GM12878 (cell line): ENCODE data around the gene UROD. TPM values are rescaled to one million over a fixed set of nuclear protein-coding genes. Genes with fewer than 3 reads are reported as not detected.

Experiments
- ATAC-seq: fragments of 200-7000 bp; cut with Tn5 transposase; 3 replicates; pipeline ENCODE4 v1.9.1; 2020; ENCODE audit warnings: mild to moderate bottlenecking, moderate library complexity
- Bru-seq: library from RNA; stranded (reverse); fragments of 400-500 nt; gene quantifications from one replicate; lab custom pipeline; 2021; lab: Mats Ljungman, UMichigan
- BruChase-seq, 2 experiments: library from RNA; stranded (reverse); fragments of 400-500 nt; gene quantifications; one replicate each; lab custom pipeline; 2021; lab: Mats Ljungman, UMichigan
- BruUV-seq: library from RNA; stranded (reverse); fragments of 400-500 nt; replicated peaks from 2 replicates; lab custom pipeline; 2021; lab: Mats Ljungman, UMichigan
- CTCF ChIA-PET: fragments of 300-600 bp; sonication (Branson Sonifier 250); formaldehyde crosslinking; extraction: SDS; loops from one replicate; lab custom pipeline; 2021; ENCODE audit warnings: inconsistent platforms; lab: Yijun Ruan, JAX
- POLR2A ChIA-PET: fragments of 350-600 bp; formaldehyde crosslinking; extraction: SDS; loops from one replicate; lab custom pipeline; 2021; ENCODE audit warnings: inconsistent platforms; lab: Charles Lee
- RAD21 ChIA-PET: fragments of 300-600 bp; sonication (Branson Sonifier 250); formaldehyde crosslinking; loops from one replicate; lab custom pipeline; 2023; ENCODE audit warnings: antibody characterized with exemption; ENCODE audit not compliant: unreplicated experiment; lab: Charles Lee
- SMC1A ChIA-PET: fragments of 300-600 bp; sonication (Branson Sonifier 250); formaldehyde crosslinking; loops from one replicate; lab custom pipeline; 2023; ENCODE audit not compliant: unreplicated experiment, uncharacterized antibody; lab: Charles Lee
- DNase-seq: peaks from one replicate; pipeline ENCODE4 v3.0.0-alpha.2; 2011; ENCODE audit warnings: low read depth, low spot score
- FAIRE-seq: peaks from 3 replicates; lab custom pipeline; 2011; peaks lifted over from hg19 to GRCh38; lab: Jason Lieb, UNC
- H2AFZ ChIP-seq: 2 replicates; pipeline ENCODE4 v1.6.0; 2011; ENCODE audit warnings: low read depth, low read length, control low read depth; ENCODE audit not compliant: control insufficient read depth
- H3K27ac ChIP-seq: 2 replicates; pipeline ENCODE4 v1.5.1; 2011; ENCODE audit warnings: control low read depth; ENCODE audit not compliant: control insufficient read depth, insufficient read depth
- H3K27me3 ChIP-seq, 2 experiments: replicated peaks in 1 of 2; 2 replicates each; pipeline versions ENCODE4 v1.6.0 to v1.6.1; 2011; ENCODE audit warnings: low read length in 1 of 2; ENCODE audit not compliant: control insufficient read depth in 2 of 2, insufficient read depth in 2 of 2
- H3K36me3 ChIP-seq, 2 experiments: 2 replicates each; pipeline ENCODE4 v1.5.1; 2011; ENCODE audit warnings: low read length in 1 of 2; ENCODE audit not compliant: control insufficient read depth in 2 of 2, insufficient read depth in 2 of 2
- H3K4me1 ChIP-seq: 2 replicates; pipeline ENCODE4 v1.6.1; 2011; ENCODE audit warnings: mild to moderate bottlenecking, low read length, moderate library complexity, mixed read lengths; ENCODE audit not compliant: control insufficient read depth, insufficient read depth
- H3K4me2 ChIP-seq: 2 replicates; pipeline ENCODE4 v1.6.0; 2011; ENCODE audit warnings: control low read depth; ENCODE audit not compliant: control insufficient read depth, insufficient read depth
- H3K4me3 ChIP-seq: fragments of 200-600 bp; sonication (generic); 2 replicates; pipeline ENCODE4 v1.5.1; 2016
- H3K79me2 ChIP-seq: 2 replicates; pipeline ENCODE4 v1.6.0; 2011; ENCODE audit warnings: low read length; ENCODE audit not compliant: control insufficient read depth, insufficient read depth
- H3K9ac ChIP-seq: 2 replicates; pipeline ENCODE4 v1.8.0; 2011; ENCODE audit warnings: low read length, control low read depth, mixed read lengths; ENCODE audit not compliant: control insufficient read depth, insufficient read depth
- H3K9me3 ChIP-seq: replicated peaks from 3 replicates; pipeline ENCODE4 v1.5.1; 2011; ENCODE audit warnings: mild to moderate bottlenecking, low read length; ENCODE audit not compliant: control insufficient read depth, insufficient read depth
- H4K20me1 ChIP-seq: 2 replicates; pipeline ENCODE4 v1.6.0; 2011; ENCODE audit not compliant: control insufficient read depth, insufficient read depth
- CBX5 ChIP-seq: sonication (generic); IDR thresholded peaks from 2 replicates; pipeline ENCODE4 v1.6.1; 2016; ENCODE audit warnings: low read depth, moderate library complexity, mild to moderate bottlenecking, inconsistent platforms
- CEBPZ ChIP-seq: fragments of 150-350 bp; IDR thresholded peaks from 2 replicates; pipeline ENCODE4 v1.6.1; 2016; ENCODE audit warnings: low read depth, low read length
- CHD1 ChIP-seq: IDR thresholded peaks from 2 replicates; pipeline ENCODE4 v1.6.1; 2012; ENCODE audit warnings: low read depth, low read length, improper control_type of control experiment
- MEF2B ChIP-seq: fragments of 450-650 bp; IDR thresholded peaks from 2 replicates; pipeline ENCODE4 v1.6.1; 2018; ENCODE audit warnings: mild to moderate bottlenecking, moderate library complexity; ENCODE audit not compliant: partially characterized antibody, poor library complexity, severe bottlenecking
- MTA3 ChIP-seq: IDR thresholded peaks from 2 replicates; pipeline ENCODE4 v1.6.1; 2012; ENCODE audit warnings: low read length, inconsistent platforms, borderline replicate concordance
- RAD51 ChIP-seq: fragments of 450-650 bp; IDR thresholded peaks from 2 replicates; pipeline ENCODE4 v1.6.1; 2016; ENCODE audit warnings: moderate library complexity, mild to moderate bottlenecking, inconsistent platforms
- SREBF2 ChIP-seq: IDR thresholded peaks from 2 replicates; pipeline ENCODE4 v1.6.1; 2012; ENCODE audit warnings: mild to moderate bottlenecking, low read length
- WGBS: methylation state at CpG from one replicate; pipeline ENCODE4 v1.1.6; 2016; ENCODE audit warnings: low lambda C conversion rate; ENCODE audit not compliant: insufficient replicate concordance, insufficient coverage; ENCODE audit errors: missing lambda C conversion rate; 5-methylcytosine and 5-hydroxymethylcytosine counted together
- in situ Hi-C: fragments of 300-500 bp; cut with MboI; formaldehyde crosslinking; loops from 9 replicates; pipeline ENCODE4 v1.14.3; 2018; ENCODE audit warnings: mixed read lengths
- intact Hi-C: fragments of 100-400 bp; cut with micrococcal nuclease; formaldehyde crosslinking; loops from one replicate; pipeline ENCODE4 v1.14.2; 2022; ENCODE audit not compliant: unreplicated experiment
- long read RNA-seq, 2 experiments: library from polyadenylated mRNA; unstranded; transcript quantifications; one replicate each; pipeline ENCODE4 v2.0.0, GENCODE V29; 2019 to 2020
- polyA minus RNA-seq, 3 experiments: library from RNA; depleted of rRNA, polyadenylated mRNA; stranded (reverse); fragments of >200 nt; gene quantifications; 2 replicates each; pipeline ENCODE4 v1.2.3, GENCODE V29; 2011
- polyA plus RNA-seq, 11 experiments: library from polyadenylated mRNA; depleted of rRNA in 4 of 11; unstranded in 6 of 11; stranded (reverse) in 5 of 11; fragments of >200 nt; fragmentation: Nextera tagmentation in 4 of 11; fragmentation: Illumina TruSeq in 1 of 11; extraction: Ambion mirVana in 4 of 11; extraction: Trizol in 1 of 11; gene quantifications; 1 replicate in 1 of 11; 2 replicates in 10 of 11; pipeline versions ENCODE4 v1.2.1 to v1.2.3, GENCODE V29; 2011 to 2016; ENCODE audit warnings: inconsistent platforms in 2 of 11, missing spikeins in 2 of 11, low read depth in 1 of 11
- total RNA-seq, 4 experiments: library from RNA; depleted of rRNA in 3 of 4; stranded (reverse); fragments of >200 nt in 3 of 4; fragmentation: Illumina TruSeq in 1 of 4; extraction: Trizol in 1 of 4; gene quantifications; 2 replicates each; pipeline versions ENCODE4 v1.2.1 to v1.2.3, GENCODE V29; 2013 to 2021
- TF ChIP-seq, protein P1 (sequence below): fragments of 450-650 bp; IDR thresholded peaks from 2 replicates; pipeline ENCODE4 v1.6.1; 2016; ENCODE audit warnings: mild to moderate bottlenecking
- TF ChIP-seq, protein P2 (sequence below): fragments of 450-650 bp; conservative IDR thresholded peaks from 2 replicates; pipeline ENCODE4 v1.6.1; 2017; ENCODE audit warnings: mild to moderate bottlenecking, moderate library complexity

Gene UROD
- total RNA-seq (2013; cell fraction: nucleolus; rRNA removed), result 23.8 and 25.9 TPM in 2 replicates
- total RNA-seq (2014; rRNA removed), result 94.0 and 101 TPM in 2 replicates
- 65.8 and 68.2 TPM in 2 replicates for total RNA-seq (2014; rRNA removed; fragmentation: Illumina TruSeq; extraction: Trizol)
- total RNA-seq (2021), result 66.2 and 73.7 TPM in 2 replicates
- 42.8 TPM for polyA plus RNA-seq (2011; ENCODE audit: low read depth)
- 44.3 and 70.7 TPM in 2 replicates for polyA plus RNA-seq (2011; rRNA removed)
- polyA plus RNA-seq (2011; cell fraction: cytosol; rRNA removed), result 103 and 121 TPM in 2 replicates
- polyA plus RNA-seq (2011; cell fraction: nucleus; rRNA removed), result 145 and 147 TPM in 2 replicates
- 52.2 and 61.2 TPM in 2 replicates for polyA plus RNA-seq (2012)
- 70.5 and 105 TPM in 2 replicates for polyA plus RNA-seq (2014; fragmentation: Illumina TruSeq; extraction: Trizol)
- 100 to 1,000 TPM; 236 to 330 TPM for polyA plus RNA-seq (2014; fragmentation: Nextera tagmentation; extraction: Ambion mirVana)
- 112 and 115 TPM in 2 replicates for polyA plus RNA-seq (2014; rRNA removed)
- polyA plus RNA-seq (2016; fragmentation: Nextera tagmentation; extraction: Ambion mirVana), result 100 to 1,000 TPM in 1 of 2 experiments, 10 to 100 TPM in 1; 99.5 to 124 TPM
- 55.7 and 69.0 TPM in 2 replicates for polyA minus RNA-seq (2011; rRNA and poly(A)+ RNA removed)
- 12.8 and 13.3 TPM in 2 replicates for polyA minus RNA-seq (2011; cell fraction: cytosol; rRNA and poly(A)+ RNA removed)
- polyA minus RNA-seq (2011; cell fraction: nucleus; rRNA and poly(A)+ RNA removed), result 38.7 and 49.5 TPM in 2 replicates
- Bru-seq, nascent RNA, result percentile 83 among the genes with signal in this experiment
- BruChase-seq, experiment 1, labeled RNA remaining after a 6-hour chase, result percentile 81 among the genes with signal in this experiment
- percentile 77 among the genes with signal in this experiment for BruChase-seq, experiment 2, labeled RNA remaining after a 2-hour chase
- long read RNA-seq, experiment 1, transcript UROD-201 (10 exons, 1,300 nt), result major isoform, 28 of 41 reads
- long read RNA-seq, experiment 1, partial matches to known transcripts, result 1 of 41 reads
- long read RNA-seq, experiment 1, other reads (novel, unspliced or antisense), result 10 of 41 reads
- long read RNA-seq, experiment 2, transcript UROD-201 (10 exons, 1,300 nt), result major isoform, 184 of 254 reads
- long read RNA-seq, experiment 2, partial matches to known transcripts, result 11 of 254 reads
- long read RNA-seq, experiment 2, other reads (novel, unspliced or antisense), result 57 of 254 reads

GRCh38 chr1:45011837-45012638 lies at the start of gene UROD:
UROD (plus strand) TSS chr1:45012254; CDS start chr1:45012266, 12 bp downstream.
- FAIRE-seq, result peak; percentile 65
- peaks cover 16% of the 10 kb centered on the region for H3K79me2 ChIP-seq
- H3K36me3 ChIP-seq, result peaks cover 3 to 10% of the 10 kb centered on the region in 2 experiments
- H3K27ac ChIP-seq, result peak within 1 kb of the TSS; percentile 79
- H3K4me1 ChIP-seq, result peaks cover 17% of the 10 kb centered on the region
- peak within 1 kb of the TSS; percentile 78 for H3K9ac ChIP-seq
- DNase-seq, result peak; percentile 90
- CTCF ChIA-PET, result interaction anchor here (0.6 to 11.4 kb wide), 32 partner anchors 14 to 558 kb away, joined by 3 to 252 read pairs (median 6); partner anchors contain the start of genes BEST4, CCDC163, EIF2B3 and MMACHC
- WGBS, result under 1% methylated on average over 21 of the region's 21 CpGs
- in situ Hi-C loops (loop anchor here (5.0 kb wide), 3 partner anchors 290 to 570 kb away; partner anchors contain the start of genes NASP and TESK2), intact Hi-C loops (loop anchor here (1.0 to 10.0 kb wide), 6 partner anchors 176 to 573 kb away; partner anchors contain the start of genes MUTYH, NASP, RNU5D-1 and TOE1)
- H3K9me3 ChIP-seq, result no peaks in the 10 kb centered on the region
- no peaks in the 10 kb centered on the region for H4K20me1 ChIP-seq
- SMC1A ChIA-PET, result interaction anchor here (0.5 to 12.5 kb wide), 35 partner anchors 12 to 573 kb away, joined by 3 to 284 read pairs (median 4); partner anchors contain the start of genes BEST4, CCDC163, EIF2B3 and MMACHC
- BruUV-seq, result no TSS peak
- no peaks in the 10 kb centered on the region for H3K27me3 ChIP-seq
- H2AFZ ChIP-seq, result peak within 1 kb of the TSS; percentile 100
- POLR2A ChIA-PET, result interaction anchor here (0.5 to 3.2 kb wide), 23 partner anchors 12 to 481 kb away, joined by 3 to 26 read pairs (median 5); partner anchors contain the start of genes BTBD19, EIF2B3, KIF2C and MUTYH
- peak within 1 kb of the TSS; percentile 99 for H3K4me2 ChIP-seq
- H3K4me3 ChIP-seq, result peak within 1 kb of the TSS; percentile 90
- ATAC-seq, result peak; percentile 83
- RAD21 ChIA-PET, result interaction anchor here (0.5 to 12.5 kb wide), 30 partner anchors 9 to 488 kb away, joined by 3 to 313 read pairs (median 4); partner anchors contain the start of genes BTBD19, CCDC163, EIF2B3 and MMACHC
- no peak for TF ChIP-seq MTA3
- TF ChIP-seq, protein P1, sequence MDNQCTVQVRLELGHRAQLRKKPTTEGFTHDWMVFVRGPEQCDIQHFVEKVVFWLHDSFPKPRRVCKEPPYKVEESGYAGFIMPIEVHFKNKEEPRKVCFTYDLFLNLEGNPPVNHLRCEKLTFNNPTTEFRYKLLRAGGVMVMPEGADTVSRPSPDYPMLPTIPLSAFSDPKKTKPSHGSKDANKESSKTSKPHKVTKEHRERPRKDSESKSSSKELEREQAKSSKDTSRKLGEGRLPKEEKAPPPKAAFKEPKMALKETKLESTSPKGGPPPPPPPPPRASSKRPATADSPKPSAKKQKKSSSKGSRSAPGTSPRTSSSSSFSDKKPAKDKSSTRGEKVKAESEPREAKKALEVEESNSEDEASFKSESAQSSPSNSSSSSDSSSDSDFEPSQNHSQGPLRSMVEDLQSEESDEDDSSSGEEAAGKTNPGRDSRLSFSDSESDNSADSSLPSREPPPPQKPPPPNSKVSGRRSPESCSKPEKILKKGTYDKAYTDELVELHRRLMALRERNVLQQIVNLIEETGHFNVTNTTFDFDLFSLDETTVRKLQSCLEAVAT, result peak; percentile 62; the same call in 1 of the 2 replicates
- TF ChIP-seq, protein P2, sequence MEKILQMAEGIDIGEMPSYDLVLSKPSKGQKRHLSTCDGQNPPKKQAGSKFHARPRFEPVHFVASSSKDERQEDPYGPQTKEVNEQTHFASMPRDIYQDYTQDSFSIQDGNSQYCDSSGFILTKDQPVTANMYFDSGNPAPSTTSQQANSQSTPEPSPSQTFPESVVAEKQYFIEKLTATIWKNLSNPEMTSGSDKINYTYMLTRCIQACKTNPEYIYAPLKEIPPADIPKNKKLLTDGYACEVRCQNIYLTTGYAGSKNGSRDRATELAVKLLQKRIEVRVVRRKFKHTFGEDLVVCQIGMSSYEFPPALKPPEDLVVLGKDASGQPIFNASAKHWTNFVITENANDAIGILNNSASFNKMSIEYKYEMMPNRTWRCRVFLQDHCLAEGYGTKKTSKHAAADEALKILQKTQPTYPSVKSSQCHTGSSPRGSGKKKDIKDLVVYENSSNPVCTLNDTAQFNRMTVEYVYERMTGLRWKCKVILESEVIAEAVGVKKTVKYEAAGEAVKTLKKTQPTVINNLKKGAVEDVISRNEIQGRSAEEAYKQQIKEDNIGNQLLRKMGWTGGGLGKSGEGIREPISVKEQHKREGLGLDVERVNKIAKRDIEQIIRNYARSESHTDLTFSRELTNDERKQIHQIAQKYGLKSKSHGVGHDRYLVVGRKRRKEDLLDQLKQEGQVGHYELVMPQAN, result peak; percentile 93
- TF ChIP-seq SREBF2, result no peak
- no peak for TF ChIP-seq CBX5
- TF ChIP-seq CHD1, result no peak
- TF ChIP-seq RAD51, result peak; percentile 94
- no peak for TF ChIP-seq MEF2B
- TF ChIP-seq CEBPZ, result no peak
